Measurements from ENCODE around the gene CAV1. TPM values are rescaled to one million over a fixed set of nuclear protein-coding genes. Genes with fewer than 3 reads are reported as not detected.
"Not testable (repeated sequence)": the region's sequence is repeated elsewhere in the genome, so short reads cannot be mapped to it uniquely, and the experiment has no call there.

CAV1 gene
- total RNA-seq, 1 donor from 2014 or later = 552 TPM

DNA sequence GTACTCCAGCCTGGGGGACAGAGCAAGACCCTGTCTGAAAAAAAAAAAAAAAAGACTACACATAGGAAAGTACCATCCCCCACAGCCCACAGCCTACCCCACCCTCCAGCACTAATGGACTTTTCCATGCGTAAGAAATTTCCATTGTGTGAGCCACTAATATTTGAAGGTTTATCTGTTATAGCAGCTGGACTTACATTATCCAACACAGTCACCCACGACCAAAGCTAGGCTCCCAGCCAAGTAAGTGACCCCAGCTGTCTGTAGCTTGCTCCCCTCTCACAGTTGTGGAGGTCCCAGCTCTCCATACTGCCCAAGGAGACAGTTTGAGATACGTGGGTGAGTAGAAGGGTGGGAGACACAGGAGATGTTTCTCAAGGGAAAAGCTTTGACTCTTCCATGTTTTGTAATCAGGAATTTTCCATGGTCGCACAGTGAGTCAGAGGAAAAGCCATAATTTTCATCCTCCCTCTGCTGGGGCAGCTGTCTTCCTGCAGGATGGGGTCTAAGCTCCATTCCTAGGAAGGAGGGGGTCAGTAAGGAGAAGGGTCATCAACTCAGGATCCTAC is 57.4 kb downstream of the CAV1 start:
- DNase-seq (ENCODE audit: low read depth) = no peak

DNA sequence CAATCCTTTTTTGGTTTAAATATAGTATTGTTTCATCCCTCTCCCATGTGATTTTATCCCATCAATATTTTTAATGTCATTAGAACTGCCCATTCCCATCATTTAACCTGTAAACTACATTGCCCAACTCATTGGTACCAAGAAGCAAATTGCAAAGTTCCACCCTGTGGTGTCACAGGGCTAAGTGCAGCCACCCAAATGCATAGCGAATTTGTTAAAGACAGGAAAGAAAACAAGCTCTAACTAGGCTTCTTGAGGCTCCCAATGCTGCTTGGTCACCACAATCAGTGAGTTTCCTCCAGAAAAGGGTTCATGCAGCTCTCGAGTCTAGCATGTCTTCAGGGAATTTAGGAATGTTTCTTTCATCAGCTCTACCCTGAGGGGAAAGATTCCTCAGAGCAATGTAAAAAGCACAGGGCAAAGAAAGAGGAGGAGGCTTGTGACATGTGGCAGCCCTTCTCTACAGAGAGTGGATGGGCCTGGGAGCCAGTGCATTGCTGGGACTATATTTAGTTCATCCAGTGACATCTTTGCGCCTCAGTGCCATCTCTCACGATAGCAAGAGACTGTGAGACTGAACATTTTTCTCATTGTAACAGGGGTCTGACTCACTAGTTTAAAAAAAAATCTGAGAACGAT is 58.1 kb downstream of the CAV1 start:
- DNase-seq (ENCODE audit: low read depth) = no peak

DNA sequence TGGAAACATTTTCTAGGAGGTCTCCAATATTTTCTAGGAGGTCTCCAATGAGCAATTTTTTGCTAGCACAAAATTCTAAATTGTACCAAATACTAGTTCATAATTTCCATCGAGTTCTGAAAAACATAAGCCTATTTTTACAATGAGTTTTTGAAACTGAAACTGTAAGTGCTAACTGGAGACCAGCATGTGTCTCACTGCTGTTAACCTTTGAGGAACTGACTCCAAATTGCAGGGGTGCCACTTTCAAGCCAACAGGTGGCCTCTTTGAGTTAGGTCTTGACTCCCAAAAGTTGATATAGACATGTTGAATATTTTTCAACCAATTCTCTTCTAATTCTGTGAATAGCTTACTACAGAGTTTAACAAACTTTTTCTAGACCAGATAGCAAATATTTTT is 58.8 kb downstream of the CAV1 start:
- no peak for DNase-seq (ENCODE audit: low read depth)

GRCh38 chr7:116584721-116585120 is 59.9 kb downstream of the CAV1 start:
- DNase-seq (ENCODE audit: low read depth) = peak; percentile 82

DNA sequence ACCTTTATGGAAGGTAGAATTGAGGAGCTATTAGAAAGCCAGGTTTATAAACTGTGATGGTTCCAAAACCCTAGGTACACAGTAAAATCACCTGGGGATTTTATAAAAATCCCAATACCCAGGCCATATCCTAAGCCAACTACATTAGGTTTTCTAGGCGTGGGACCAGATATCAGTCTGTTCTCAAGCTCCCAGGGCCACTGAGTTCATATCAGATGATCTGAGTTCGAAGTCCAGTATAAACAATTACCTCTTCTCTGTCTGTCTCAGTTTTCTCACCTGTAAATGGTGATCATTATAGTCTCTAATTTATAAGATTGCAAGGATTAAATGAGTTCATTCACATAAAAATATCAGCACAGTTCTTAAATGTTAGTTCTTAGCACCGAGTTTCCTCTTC is 60.6 kb downstream of the CAV1 start:
- DNase-seq (ENCODE audit: low read depth) = no peak

DNA sequence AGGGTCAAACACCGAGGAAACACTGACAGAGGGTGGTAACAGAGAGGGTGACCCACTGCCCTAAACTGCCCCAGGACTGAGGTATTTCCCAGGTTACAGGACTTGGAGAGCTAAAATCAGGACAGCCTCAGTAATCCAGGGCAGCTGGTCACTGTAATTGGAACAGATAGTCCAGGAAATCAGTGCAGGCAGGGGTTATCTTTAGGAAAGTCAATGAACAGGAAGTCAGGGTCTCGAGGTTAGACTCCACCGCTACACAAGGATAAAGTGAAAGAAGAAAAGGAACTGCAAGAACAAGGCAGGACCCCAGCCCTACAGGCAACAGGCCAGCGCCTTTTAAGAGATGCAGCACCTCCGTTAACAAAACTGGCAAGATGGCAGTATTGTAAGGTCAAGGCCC is 61.1 kb downstream of the CAV1 start:
- DNase-seq (ENCODE audit: low read depth) = no peak

DNA sequence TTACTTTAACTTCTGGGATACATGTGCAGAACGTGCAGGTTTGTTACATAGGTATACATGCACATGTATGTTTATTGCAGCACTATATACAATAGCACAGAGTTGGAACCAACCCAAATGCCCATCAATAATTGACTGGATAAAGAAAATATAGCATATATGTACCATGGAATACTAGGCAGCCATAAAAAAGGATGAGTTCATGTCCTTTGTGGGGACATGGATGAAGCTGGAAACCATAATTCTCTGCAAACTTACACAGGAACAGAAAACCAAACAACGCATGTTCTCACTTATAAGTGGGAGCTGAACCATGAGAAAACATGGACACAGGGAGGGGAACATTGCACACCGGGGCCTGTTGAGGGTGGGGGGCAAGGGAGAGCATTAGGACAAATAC is 62.4 kb downstream of the CAV1 start:
- not testable (repeated sequence) for DNase-seq (ENCODE audit: low read depth)

GRCh38 chr7:116588225-116588624 is 63.4 kb downstream of the CAV1 start:
- peak; percentile 65 for DNase-seq (ENCODE audit: low read depth)

DNA sequence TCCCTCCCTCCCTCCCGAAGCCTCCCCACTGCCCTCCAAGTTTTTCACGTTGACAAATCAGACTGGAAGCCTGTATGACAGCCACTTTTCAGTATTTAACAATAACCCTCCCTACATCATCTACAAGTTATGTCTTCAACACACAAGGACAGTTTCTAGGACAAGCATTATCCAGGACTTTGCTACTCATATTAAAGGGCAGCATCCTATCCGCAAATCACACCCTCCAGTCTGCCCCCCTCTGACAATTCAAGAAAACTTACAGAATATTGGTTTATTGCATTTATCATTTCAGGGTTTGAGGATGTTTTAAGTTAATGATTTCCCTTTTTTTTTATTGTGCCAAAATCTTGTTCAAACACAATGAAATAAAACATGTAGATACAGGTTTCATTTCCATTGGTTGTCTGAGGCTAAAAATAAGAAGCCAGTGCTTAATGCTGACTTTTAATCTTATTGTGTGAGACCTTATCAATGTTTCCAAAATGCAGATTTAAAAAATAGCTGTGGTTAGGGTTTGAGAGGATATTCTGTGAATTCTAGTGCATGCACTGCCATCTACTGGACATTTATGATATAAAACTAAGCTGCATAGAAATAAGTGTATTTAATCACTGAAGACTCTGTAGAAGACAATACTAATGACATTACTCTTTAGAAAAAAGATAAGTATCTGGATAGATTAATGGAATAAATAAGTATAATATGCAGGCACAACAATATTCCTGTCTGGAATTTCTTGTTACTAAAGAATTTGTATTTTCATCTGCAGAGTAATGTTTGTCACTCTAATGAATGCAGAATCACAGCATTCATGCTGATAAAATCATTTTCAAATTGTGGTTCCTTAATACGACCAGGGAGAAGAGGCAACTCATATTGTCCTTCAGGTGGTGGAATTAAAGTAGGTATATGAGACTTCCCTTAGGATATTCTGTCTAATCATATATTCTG is 64.1 kb downstream of the CAV1 start:
- peak; percentile 59 for DNase-seq (ENCODE audit: low read depth)

GRCh38 chr7:116591202-116592040 is 66.6 kb downstream of the CAV1 start:
- DNase-seq (ENCODE audit: low read depth) = peak; percentile 60

DNA sequence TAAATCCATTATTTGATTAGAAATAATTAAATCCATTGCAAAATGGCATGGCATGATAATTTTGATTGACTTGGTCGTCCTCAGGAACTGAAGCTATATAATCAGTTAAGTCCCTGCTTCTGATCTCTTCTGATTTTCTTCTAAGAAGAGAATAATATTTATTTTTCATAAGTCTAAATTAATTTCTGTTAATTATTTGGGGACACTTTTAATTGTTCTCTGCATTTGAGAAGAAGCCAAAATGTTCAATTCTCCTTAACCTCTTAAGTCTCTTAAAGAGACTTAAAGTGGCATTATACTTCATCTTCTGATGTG is 67.2 kb downstream of the CAV1 start:
- no peak for DNase-seq (ENCODE audit: low read depth)

- DNase-seq (ENCODE audit: low read depth) = no peak
Observed at GRCh38 chr7:116592445-116592844, 67.6 kb downstream of the CAV1 start.

DNA sequence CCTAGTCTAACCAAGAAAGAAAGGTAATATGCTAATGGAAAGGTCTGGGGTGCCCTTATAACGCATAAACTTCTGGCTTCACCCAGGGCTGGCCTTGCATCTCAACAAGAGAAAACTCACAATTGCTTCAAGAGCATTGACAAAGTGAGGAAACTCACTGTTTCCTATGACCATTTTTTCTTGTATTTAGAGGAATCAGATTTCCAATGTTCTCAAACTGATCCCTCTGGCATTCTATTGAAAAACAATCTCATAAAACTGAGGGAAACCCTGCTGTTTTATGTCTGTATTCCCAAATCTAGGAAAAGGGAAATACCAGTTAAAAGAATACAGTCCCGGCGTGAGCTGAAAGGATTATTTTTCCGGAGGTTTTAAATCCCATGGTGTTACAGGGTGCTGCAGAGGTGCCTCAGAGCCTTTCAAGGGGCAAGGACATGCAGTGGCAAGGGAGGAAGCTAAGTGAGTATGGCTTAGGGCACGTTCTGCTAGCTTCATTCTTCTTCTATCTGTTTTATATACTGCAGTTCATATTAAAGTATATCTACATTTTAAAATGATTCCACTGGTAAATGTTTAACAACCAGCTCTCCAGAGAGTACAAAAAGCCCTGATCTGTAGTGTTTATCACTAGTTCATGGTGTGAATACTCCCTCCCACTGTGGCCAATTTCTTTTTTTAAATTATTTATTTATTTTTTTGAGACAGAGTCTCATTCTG is 68.7 kb downstream of the CAV1 start:
- DNase-seq (ENCODE audit: low read depth) = no peak

GRCh38 chr7:116595063-116595462 is 70.2 kb downstream of the CAV1 start:
- no peak for DNase-seq (ENCODE audit: low read depth)

- DNase-seq (ENCODE audit: low read depth) = no peak
Observed at GRCh38 chr7:116597384-116597783, 72.5 kb downstream of the CAV1 start.

- peak; percentile 29 for DNase-seq (ENCODE audit: low read depth)
Observed at GRCh38 chr7:116598278-116598677, 73.4 kb downstream of the CAV1 start.

GRCh38 chr7:116598861-116599260 is 74.0 kb downstream of the CAV1 start:
- DNase-seq (ENCODE audit: low read depth) = no peak

DNA sequence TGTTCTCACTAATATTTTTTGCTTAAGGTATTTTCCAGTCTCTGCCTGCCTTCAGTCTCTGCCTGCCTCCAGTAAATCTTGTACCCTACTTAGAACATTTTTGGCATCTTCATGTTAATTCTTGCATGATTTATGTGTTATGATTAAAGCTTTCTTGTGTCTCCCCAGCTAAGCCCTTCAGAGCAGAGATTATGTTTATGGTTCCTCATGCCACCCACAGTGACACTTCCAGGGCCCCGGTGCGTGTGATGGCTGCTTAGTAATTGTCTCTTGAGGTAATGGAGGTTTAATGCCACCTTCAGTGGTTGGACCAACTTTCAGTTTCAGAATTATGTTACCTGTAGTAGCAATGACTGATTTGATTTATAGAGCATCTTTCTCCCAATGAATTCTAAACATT is 76.6 kb downstream of the CAV1 start:
- no peak for DNase-seq (ENCODE audit: low read depth)

GRCh38 chr7:116607299-116607698 is 82.5 kb downstream of the CAV1 start:
- DNase-seq (ENCODE audit: low read depth) = no peak

GRCh38 chr7:116610210-116610609 is 85.4 kb downstream of the CAV1 start:
- peak; percentile 94 for DNase-seq (ENCODE audit: low read depth)

- no peak for DNase-seq (ENCODE audit: low read depth)
Observed at GRCh38 chr7:116610721-116611120, 85.9 kb downstream of the CAV1 start.
